ENCODE data around the gene PCBD2. TPM values are rescaled to one million over a fixed set of nuclear protein-coding genes. Genes with fewer than 3 reads are reported as not detected.

Gene PCBD2
- polyA plus RNA-seq, 3 donors: 9.0 to 12.6 (median 9.0) TPM

GRCh38 chr5:135009736-135010501 lies 105.0 kb downstream of the PCBD2 start:
- Histone ChIP-seq H3K79me2 (ENCODE audit: insufficient read depth, low read length) (no peaks in the 10 kb centered on the region), H4K20me1 (ENCODE audit: insufficient read depth, low read length) (no peaks in the 10 kb centered on the region), H3K36me3 (replicated peaks in 1 of 2; ENCODE audit: control insufficient read depth in 1 of 2, insufficient read depth in 2 of 2, low read length in 2 of 2) (no peaks in the 10 kb centered on the region), H3K9ac (ENCODE audit: insufficient read depth, low read length, poor library complexity, severe bottlenecking) (no peak overlapping the region), H2AFZ (ENCODE audit: insufficient read depth, low read depth, low read length, poor library complexity, severe bottlenecking) (no peak overlapping the region), H3K4me3 (replicated peaks in 1 of 3; ENCODE audit: low read depth in 2 of 3, low read length in 3 of 3) (no peak overlapping the region), H3K9me3 (replicated peaks in 1 of 2; ENCODE audit: control insufficient read depth in 1 of 2, insufficient read depth in 1 of 2, low read length in 2 of 2) (no peaks in the 10 kb centered on the region), H3K27ac (ENCODE audit: low read depth in 1 of 2, low read length in 2 of 2) (no peak overlapping the region), H3K4me2 (replicated peaks; ENCODE audit: extremely low read depth, low read length, poor library complexity, severe bottlenecking) (no peak overlapping the region), H3K4me1 (ENCODE audit: control insufficient read depth in 1 of 2, insufficient read depth in 2 of 2, low read length in 2 of 2) (no peaks in the 10 kb centered on the region), H3K27me3 (ENCODE audit: control insufficient read depth in 2 of 2, insufficient read depth in 2 of 2, low read length in 2 of 2) (no peaks in the 10 kb centered on the region)
- TF ChIP-seq CTCF (IDR thresholded peaks at IDR 0.05): no peak
- intact Hi-C loops (cut with micrococcal nuclease): no loop called here
- no peak for DNase-seq
- H3K4me1 Mint-ChIP-seq: no peaks in the 10 kb centered on the region
- WGBS (ENCODE audit: insufficient coverage): 98% methylated on average over 10 of the region's 11 CpGs
- no peak overlapping the region for H3K4me3 Mint-ChIP-seq
- peak overlapping the region in 1 of 7 donors; percentile 64 for H3K27ac Mint-ChIP-seq
- no peaks in the 10 kb centered on the region for H3K36me3 Mint-ChIP-seq
- peaks cover 0 to 6% (median 4%) of the 10 kb centered on the region in 3 donors for H3K27me3 Mint-ChIP-seq (ENCODE audit: low read depth in 3 of 3)
- H3K9me3 Mint-ChIP-seq: peaks cover 0 to 2% (median 0%) of the 10 kb centered on the region in 7 donors

- H4K20me1 ChIP-seq (ENCODE audit: insufficient read depth, low read length): no peaks in the 10 kb centered on the region
- H3K4me1 ChIP-seq (ENCODE audit: control insufficient read depth in 1 of 2, insufficient read depth in 2 of 2, low read length in 2 of 2): no peaks in the 10 kb centered on the region
- Mint-ChIP-seq H3K4me1 (no peaks in the 10 kb centered on the region), H3K27ac (peak overlapping the region in 1 of 7 donors; percentile 50), H3K9me3 (peaks cover 0 to 2% (median 0%) of the 10 kb centered on the region in 7 donors), H3K36me3 (no peaks in the 10 kb centered on the region), H3K4me3 (no peak overlapping the region), H3K27me3 (ENCODE audit: low read depth in 3 of 3) (peaks cover 2 to 6% (median 5%) of the 10 kb centered on the region in 3 donors)
- H2AFZ ChIP-seq (ENCODE audit: insufficient read depth, low read depth, low read length, poor library complexity, severe bottlenecking): no peak overlapping the region
- H3K9me3 ChIP-seq (replicated peaks in 1 of 2; ENCODE audit: control insufficient read depth in 1 of 2, insufficient read depth in 1 of 2, low read length in 2 of 2): no peaks in the 10 kb centered on the region
- H3K36me3 ChIP-seq (replicated peaks in 1 of 2; ENCODE audit: control insufficient read depth in 1 of 2, insufficient read depth in 2 of 2, low read length in 2 of 2): no peaks in the 10 kb centered on the region
- no peaks in the 10 kb centered on the region for H3K79me2 ChIP-seq (ENCODE audit: insufficient read depth, low read length)
- H3K9ac ChIP-seq (ENCODE audit: insufficient read depth, low read length, poor library complexity, severe bottlenecking): no peak overlapping the region
- 85% methylated on average over 2 of the region's 3 CpGs for WGBS (ENCODE audit: insufficient coverage)
- H3K4me3 ChIP-seq (replicated peaks in 1 of 3; ENCODE audit: low read depth in 2 of 3, low read length in 3 of 3): no peak overlapping the region
- intact Hi-C loops (cut with micrococcal nuclease): no loop called here
- no peak overlapping the region for H3K4me2 ChIP-seq (replicated peaks; ENCODE audit: extremely low read depth, low read length, poor library complexity, severe bottlenecking)
- no peak for TF ChIP-seq CTCF (IDR thresholded peaks at IDR 0.05)
- no peaks in the 10 kb centered on the region for H3K27me3 ChIP-seq (ENCODE audit: control insufficient read depth in 2 of 2, insufficient read depth in 2 of 2, low read length in 2 of 2)
- H3K27ac ChIP-seq (ENCODE audit: low read depth in 1 of 2, low read length in 2 of 2): no peak overlapping the region
- DNase-seq: no peak
Measured at GRCh38 chr5:135010502-135011354, 105.8 kb downstream of the PCBD2 start.

All from CD14-positive monocyte (primary cell).